ENCODE data around the gene TRPM4.
"Not testable (repeated sequence)": the region's sequence is repeated elsewhere in the genome, so short reads cannot be mapped to it uniquely, and the experiment has no call there.

TRPM4 gene

GRCh38 chr19:49194408-49194807 is 36.8 kb downstream of the TRPM4 start:
- no peak for DNase-seq

GRCh38 chr19:49196527-49197240 is 39.1 kb downstream of the TRPM4 start:
- no peak for DNase-seq

GRCh38 chr19:49200238-49200862 is 42.8 kb downstream of the TRPM4 start:
- DNase-seq = no peak

GRCh38 chr19:49201042-49201441 is 43.5 kb downstream of the TRPM4 start:
- no peak for DNase-seq

GRCh38 chr19:49205114-49205513 is 47.5 kb downstream of the TRPM4 start:
- DNase-seq = no peak

- not testable (repeated sequence) for DNase-seq
Measured at GRCh38 chr19:49209502-49209901, 51.9 kb downstream of the TRPM4 start.

GRCh38 chr19:49210108-49210900 is 52.7 kb downstream of the TRPM4 start:
- peak; percentile 33 for DNase-seq

- no peak for DNase-seq
Measured at GRCh38 chr19:49210901-49211451, 53.4 kb downstream of the TRPM4 start.

GRCh38 chr19:49212016-49212701 is 54.6 kb downstream of the TRPM4 start:
- no peak for DNase-seq

GRCh38 chr19:49213791-49214190 is 56.2 kb downstream of the TRPM4 start:
- DNase-seq = no peak

- DNase-seq = no peak
Measured at GRCh38 chr19:49214701-49215100, 57.1 kb downstream of the TRPM4 start.

GRCh38 chr19:49216071-49216470 is 58.5 kb downstream of the TRPM4 start:
- DNase-seq = no peak

- no peak for DNase-seq
Measured at GRCh38 chr19:49217382-49217781, 59.8 kb downstream of the TRPM4 start.

- DNase-seq = no peak
Measured at GRCh38 chr19:49222011-49222410, 64.4 kb downstream of the TRPM4 start.

- DNase-seq = no peak
Measured at GRCh38 chr19:49222528-49222927, 64.9 kb downstream of the TRPM4 start.

- no peak for DNase-seq
Measured at GRCh38 chr19:49223472-49223871, 65.9 kb downstream of the TRPM4 start.

GRCh38 chr19:49224441-49224840 is 66.8 kb downstream of the TRPM4 start:
- DNase-seq = not testable (repeated sequence)

GRCh38 chr19:49224879-49225278 is 67.3 kb downstream of the TRPM4 start:
- peak; percentile 20 for DNase-seq

GRCh38 chr19:49229416-49229815 is 71.8 kb downstream of the TRPM4 start:
- DNase-seq = no peak

- DNase-seq = peak; percentile 8
Measured at GRCh38 chr19:49231389-49231788, 73.8 kb downstream of the TRPM4 start.

GRCh38 chr19:49231804-49232203 is 74.2 kb downstream of the TRPM4 start:
- DNase-seq = peak; percentile 7

GRCh38 chr19:49233163-49233562 is 75.6 kb downstream of the TRPM4 start:
- no peak for DNase-seq

GRCh38 chr19:49241769-49242168 is 84.2 kb downstream of the TRPM4 start:
- DNase-seq = no peak
